ENCODE measurements around the gene NEK8.

- TF ChIP-seq, protein P1, sequence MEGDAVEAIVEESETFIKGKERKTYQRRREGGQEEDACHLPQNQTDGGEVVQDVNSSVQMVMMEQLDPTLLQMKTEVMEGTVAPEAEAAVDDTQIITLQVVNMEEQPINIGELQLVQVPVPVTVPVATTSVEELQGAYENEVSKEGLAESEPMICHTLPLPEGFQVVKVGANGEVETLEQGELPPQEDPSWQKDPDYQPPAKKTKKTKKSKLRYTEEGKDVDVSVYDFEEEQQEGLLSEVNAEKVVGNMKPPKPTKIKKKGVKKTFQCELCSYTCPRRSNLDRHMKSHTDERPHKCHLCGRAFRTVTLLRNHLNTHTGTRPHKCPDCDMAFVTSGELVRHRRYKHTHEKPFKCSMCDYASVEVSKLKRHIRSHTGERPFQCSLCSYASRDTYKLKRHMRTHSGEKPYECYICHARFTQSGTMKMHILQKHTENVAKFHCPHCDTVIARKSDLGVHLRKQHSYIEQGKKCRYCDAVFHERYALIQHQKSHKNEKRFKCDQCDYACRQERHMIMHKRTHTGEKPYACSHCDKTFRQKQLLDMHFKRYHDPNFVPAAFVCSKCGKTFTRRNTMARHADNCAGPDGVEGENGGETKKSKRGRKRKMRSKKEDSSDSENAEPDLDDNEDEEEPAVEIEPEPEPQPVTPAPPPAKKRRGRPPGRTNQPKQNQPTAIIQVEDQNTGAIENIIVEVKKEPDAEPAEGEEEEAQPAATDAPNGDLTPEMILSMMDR (IDR thresholded peaks at IDR 0.05; ENCODE audit: insufficient read depth, low read depth, low read length) = no peak
- TF ChIP-seq EZH2 (IDR thresholded peaks at IDR 0.05; ENCODE audit: insufficient read depth, low read length) = no peak
Measured at GRCh38 chr17:28700278-28700677, 28.3 kb upstream of the NEK8 start.
